HL-60/S4 (cell line): ENCODE results near the gene ARPC2.

Experiments
- in situ Hi-C: fragments of 300-500 bp; cut with MboI; formaldehyde crosslinking; loops from 2 replicates; pipeline ENCODE4 v1.14.3; 2022; ENCODE audit warnings: low sequenced_read_pairs

ARPC2 gene

GRCh38 chr2:218252509-218253231, 35.7 kb downstream of the ARPC2 start:
- in situ Hi-C loops: no loop called here

- in situ Hi-C loops: no loop called here
Observed at GRCh38 chr2:218253232-218253625, 36.2 kb downstream of the ARPC2 start.

DNA sequence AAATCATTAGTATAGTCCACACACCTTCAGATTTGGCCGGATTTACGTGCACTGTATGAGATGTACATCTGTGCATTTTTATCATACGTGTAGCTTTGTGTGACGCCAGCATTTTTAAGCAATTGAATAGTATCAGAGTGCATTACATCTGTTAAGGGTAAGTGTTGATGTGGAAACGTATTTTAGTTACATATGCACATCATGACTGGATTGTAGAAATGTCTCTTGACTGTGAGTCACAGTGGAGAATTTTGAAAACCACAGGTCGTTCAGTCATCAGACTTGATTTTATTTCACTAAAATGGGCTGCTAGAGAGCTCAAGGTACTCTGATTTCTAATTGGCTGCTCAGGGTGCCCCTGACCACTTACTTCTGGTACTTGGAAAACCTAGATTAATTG, 38.5 kb downstream of the ARPC2 start:
- in situ Hi-C loops: loop anchor here (5.0 kb wide), 1 partner anchor 73 kb away; no protein-coding TSS in a partner anchor

- in situ Hi-C loops: loop anchor here (5.0 kb wide), 1 partner anchor 74 kb away; no protein-coding TSS in a partner anchor
Observed at GRCh38 chr2:218256612-218257350, 39.8 kb downstream of the ARPC2 start.

- in situ Hi-C loops: loop anchor here (5.0 kb wide), 1 partner anchor 75 kb away; no protein-coding TSS in a partner anchor
Observed at GRCh38 chr2:218257390-218257981, 40.5 kb downstream of the ARPC2 start.

GRCh38 chr2:218259099-218259961, 42.3 kb downstream of the ARPC2 start:
- in situ Hi-C loops: loop anchor here (5.0 kb wide), 1 partner anchor 77 kb away; no protein-coding TSS in a partner anchor

DNA sequence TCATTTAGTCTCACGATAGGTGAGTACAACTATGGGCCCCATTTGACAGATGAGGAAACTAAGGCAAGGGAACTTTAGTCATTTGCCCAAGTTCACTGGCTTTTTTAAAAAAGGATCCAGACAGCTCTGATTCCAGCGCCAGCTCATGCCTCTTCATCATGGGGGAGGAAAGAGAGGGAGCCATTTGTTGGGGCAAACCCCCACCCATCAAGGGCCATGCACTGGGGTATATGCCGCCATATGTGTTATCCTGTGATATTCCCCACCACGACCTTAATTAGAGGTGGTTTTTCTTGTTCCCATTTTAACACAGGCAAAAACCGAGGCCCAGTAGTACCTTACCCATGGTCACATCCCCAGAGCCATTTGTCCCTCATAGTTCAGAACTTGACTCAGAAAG, 43.2 kb downstream of the ARPC2 start:
- in situ Hi-C loops: no loop called here

- in situ Hi-C loops: no loop called here
Observed at GRCh38 chr2:218260742-218261422, 43.9 kb downstream of the ARPC2 start, which contains the start of gene GPBAR1. TSS of gene GPBAR1 (plus strand) at chr2:218261015. CDS start at chr2:218262725, 1,710 bp downstream.

DNA sequence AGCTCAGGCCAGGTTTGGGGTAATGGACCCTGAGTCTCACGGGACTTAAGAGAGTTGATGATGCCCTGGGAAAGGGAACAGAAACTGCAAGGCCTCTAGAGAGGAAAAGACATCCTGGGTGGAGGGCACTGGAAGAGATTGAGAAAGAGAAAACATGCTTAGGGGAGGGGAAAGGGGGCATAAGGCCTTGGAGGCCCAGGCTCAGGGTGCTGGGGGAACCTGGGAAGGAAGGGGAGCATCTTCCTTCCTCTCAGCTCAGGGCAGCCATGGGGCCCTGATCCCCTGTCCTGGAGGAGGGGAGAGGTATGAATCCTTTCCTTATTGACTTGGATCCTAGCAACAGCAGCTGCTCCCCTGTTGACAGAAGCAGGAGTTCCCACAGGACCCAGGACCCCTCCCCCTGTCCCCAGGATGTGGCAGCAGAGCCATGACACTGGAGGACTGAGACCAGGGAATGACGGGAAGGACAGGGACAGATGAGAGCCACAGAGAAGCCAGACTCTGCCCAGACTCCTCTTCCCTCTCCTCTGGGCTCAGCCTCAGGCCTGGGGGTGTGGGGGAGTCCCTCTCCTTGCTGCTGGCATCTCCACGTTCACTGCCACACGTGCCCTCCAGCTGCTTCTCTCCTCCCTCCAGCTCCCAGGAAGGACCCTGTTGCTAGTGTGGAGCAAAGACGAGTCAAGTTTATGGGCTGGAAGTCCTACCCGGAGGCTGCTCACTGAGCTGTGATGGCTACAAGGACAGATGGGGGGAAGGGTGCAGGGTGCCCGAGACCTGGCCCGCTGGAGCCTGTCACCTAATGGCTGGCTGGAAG, 44.6 kb downstream of the ARPC2 start:
- in situ Hi-C loops: no loop called here

DNA sequence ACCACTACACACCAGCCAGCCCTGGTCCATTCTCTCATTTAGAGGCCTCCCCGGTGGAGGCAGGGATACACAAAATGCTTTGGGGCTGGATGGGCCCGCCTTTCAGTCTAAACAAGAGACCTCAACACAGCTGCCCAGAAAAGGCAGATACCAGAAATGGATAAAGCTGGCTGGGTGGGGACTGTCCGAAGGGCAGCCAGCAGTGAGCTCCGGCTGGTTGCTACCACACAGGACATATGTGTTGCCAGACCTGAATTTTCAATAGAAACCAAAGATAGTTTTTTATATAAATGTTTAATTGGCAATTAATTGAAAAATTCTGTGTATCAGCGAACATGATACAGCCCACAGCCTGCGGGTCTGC, 45.2 kb downstream of the ARPC2 start:
- in situ Hi-C loops: no loop called here

DNA sequence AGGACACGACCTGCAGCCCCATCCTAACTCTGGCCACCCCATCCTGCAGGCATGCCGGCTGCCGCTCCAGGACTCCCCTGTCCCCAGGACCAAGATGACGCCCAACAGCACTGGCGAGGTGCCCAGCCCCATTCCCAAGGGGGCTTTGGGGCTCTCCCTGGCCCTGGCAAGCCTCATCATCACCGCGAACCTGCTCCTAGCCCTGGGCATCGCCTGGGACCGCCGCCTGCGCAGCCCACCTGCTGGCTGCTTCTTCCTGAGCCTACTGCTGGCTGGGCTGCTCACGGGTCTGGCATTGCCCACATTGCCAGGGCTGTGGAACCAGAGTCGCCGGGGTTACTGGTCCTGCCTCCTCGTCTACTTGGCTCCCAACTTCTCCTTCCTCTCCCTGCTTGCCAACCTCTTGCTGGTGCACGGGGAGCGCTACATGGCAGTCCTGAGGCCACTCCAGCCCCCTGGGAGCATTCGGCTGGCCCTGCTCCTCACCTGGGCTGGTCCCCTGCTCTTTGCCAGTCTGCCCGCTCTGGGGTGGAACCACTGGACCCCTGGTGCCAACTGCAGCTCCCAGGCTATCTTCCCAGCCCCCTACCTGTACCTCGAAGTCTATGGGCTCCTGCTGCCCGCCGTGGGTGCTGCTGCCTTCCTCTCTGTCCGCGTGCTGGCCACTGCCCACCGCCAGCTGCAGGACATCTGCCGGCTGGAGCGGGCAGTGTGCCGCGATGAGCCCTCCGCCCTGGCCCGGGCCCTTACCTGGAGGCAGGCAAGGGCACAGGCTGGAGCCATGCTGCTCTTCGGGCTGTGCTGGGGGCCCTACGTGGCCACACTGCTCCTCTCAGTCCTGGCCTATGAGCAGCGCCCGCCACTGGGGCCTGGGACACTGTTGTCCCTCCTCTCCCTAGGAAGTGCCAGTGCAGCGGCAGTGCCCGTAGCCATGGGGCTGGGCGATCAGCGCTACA, 45.9 kb downstream of the ARPC2 start:
- in situ Hi-C loops: no loop called here

- in situ Hi-C loops: no loop called here
Observed at GRCh38 chr2:218263817-218264641, 47.0 kb downstream of the ARPC2 start.

DNA sequence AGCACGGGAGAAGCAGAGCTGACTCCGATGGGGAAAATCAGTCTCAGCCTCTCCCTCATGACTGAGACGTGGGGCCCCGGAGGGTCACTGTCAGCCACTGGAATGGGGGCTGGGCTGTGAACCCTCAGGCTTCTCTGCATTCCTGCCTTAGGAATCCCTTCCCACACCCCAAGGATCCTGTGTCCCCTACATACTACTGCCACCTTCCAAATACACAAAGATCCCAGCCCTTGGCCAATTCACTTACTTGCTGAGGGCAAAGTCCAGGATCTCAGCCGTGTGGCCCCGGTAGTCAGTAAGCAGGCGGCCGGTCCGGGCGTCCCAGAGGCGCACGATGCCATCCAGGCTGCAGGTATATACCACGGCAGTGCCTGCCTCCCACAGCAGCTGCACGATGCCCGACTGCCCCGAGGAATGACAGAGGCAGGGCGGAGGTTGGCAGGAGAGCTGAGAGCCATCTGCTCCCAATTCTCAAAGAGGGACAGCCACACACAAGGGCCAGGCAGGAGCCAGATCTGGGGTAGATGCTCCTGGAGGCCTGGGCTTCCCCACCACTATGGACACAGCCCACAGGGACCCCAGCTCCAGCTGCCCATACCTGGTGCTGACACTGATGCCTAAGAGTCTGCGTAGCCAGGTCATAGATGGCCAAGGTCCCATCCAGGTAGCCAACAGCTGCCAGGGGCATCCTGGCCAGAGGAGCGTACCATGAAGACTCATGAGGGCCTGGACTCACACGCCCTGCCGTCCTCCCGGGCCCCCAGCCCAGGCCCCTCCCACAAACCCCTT, 48.0 kb downstream of the ARPC2 start:
- in situ Hi-C loops: no loop called here

DNA sequence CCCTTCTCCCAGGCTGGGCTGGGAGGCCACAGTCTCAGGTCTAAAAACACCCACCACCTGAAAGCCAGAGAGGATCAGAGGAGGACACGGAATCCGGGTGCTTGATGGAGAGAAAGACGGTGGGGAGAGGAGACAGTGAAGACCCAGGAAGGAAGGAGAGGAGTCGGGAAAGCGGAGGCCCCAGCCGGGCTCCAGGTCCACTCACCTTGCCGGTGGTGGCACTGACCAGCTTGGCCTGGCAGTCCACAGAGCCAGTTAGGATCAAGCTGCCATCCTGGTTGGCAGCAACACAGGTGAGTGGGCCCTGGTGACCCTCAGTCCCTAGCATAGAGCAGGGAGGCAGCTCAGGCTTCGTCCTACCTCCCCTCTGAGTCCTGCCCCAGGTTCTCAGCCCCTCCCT, 48.6 kb downstream of the ARPC2 start:
- in situ Hi-C loops: no loop called here

DNA sequence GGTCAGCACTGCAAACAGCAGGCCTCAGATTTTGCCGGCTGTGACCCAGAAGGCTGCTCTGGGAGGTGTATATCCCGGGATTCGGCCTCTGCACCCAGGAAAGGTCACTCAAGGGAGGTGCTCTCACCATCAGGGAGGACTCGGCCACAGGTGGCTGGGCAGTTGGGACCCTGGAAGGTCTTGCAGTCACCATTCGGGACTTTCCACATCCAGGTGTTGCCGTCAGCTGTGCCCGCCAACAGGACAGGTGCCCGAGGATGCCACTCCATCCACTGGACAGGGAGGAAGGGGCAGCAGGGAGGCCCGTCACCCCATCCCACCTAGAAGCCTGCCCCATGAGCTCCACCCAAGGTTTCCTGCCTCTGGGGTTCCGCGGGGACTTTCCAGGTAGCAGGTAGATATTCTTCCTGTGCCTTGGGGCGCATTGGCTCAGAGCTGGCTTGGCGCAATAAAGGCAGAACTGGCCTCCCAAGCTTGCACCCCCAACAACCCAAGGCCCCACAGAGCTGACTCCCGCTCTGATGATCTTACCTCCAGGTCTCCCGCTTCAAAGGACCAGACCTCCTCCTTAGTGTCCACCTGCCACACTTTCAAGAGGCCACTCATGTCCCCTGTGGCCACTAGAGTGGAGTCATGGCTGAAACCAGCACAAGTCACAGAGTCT, 49.5 kb downstream of the ARPC2 start:
- in situ Hi-C loops: no loop called here

- in situ Hi-C loops: no loop called here
Observed at GRCh38 chr2:218267259-218267658, 50.3 kb downstream of the ARPC2 start.
